Spleen (tissue), 11 donors: Measurements from ENCODE around the gene GMEB2. TPM values are rescaled to one million over a fixed set of nuclear protein-coding genes. Genes with fewer than 3 reads are reported as not detected.
"Not testable (repeated sequence)": the region's sequence is repeated elsewhere in the genome, so short reads cannot be mapped to it uniquely, and the experiment has no call there.

ENCODE experiments used
- DNase-seq: peaks from one replicate; pipeline ENCODE4 v3.0.0-alpha.2; 2020
- H3K27ac ChIP-seq, 8 donors: fragments of 200-600 bp; sonication (generic) in 7 of 8; 1 replicate in 4 of 8; 2 replicates in 4 of 8; pipeline versions ENCODE4 v1.5.0 to v1.8.0; 2016 to 2021; ENCODE audit warnings: inconsistent platforms in 4 of 8, mild to moderate bottlenecking in 4 of 8, moderate library complexity in 1 of 8
- H3K27me3 ChIP-seq, 7 donors: fragments of 200-600 bp; sonication (generic) in 6 of 7; replicated peaks in 1 of 7; 1 replicate in 4 of 7; 2 replicates in 3 of 7; pipeline versions ENCODE4 v1.5.0 to v1.8.0; 2016 to 2021; ENCODE audit warnings: inconsistent platforms in 3 of 7, mild to moderate bottlenecking in 1 of 7
- H3K36me3 ChIP-seq, 6 donors: fragments of 200-600 bp; sonication (generic) in 5 of 6; 1 replicate in 4 of 6; 2 replicates in 2 of 6; pipeline versions ENCODE4 v1.5.0 to v1.8.0; 2016 to 2021; ENCODE audit warnings: inconsistent platforms in 2 of 6
- H3K4me1 ChIP-seq, 6 donors: fragments of 200-600 bp; sonication (generic) in 5 of 6; 1 replicate in 3 of 6; 2 replicates in 3 of 6; pipeline versions ENCODE4 v1.5.0 to v1.8.0; 2016 to 2021; ENCODE audit warnings: inconsistent platforms in 3 of 6
- H3K4me3 ChIP-seq, 8 donors: fragments of 200-600 bp; sonication (generic) in 7 of 8; 1 replicate in 4 of 8; 2 replicates in 4 of 8; pipeline versions ENCODE4 v1.5.0 to v1.8.0; 2016 to 2021; ENCODE audit warnings: inconsistent platforms in 4 of 8, mild to moderate bottlenecking in 4 of 8, moderate library complexity in 2 of 8
- H3K9me3 ChIP-seq, 8 donors: fragments of 200-600 bp; sonication (generic) in 7 of 8; 1 replicate in 4 of 8; 2 replicates in 4 of 8; pipeline versions ENCODE4 v1.5.0 to v1.8.0; 2016 to 2021; ENCODE audit warnings: inconsistent platforms in 4 of 8
- POLR2A ChIP-seq, 3 donors: fragments of 450-650 bp; IDR thresholded peaks; one replicate each; pipeline ENCODE4 v1.5.1; 2017; ENCODE audit warnings: antibody characterized with exemption in 3 of 3, mild to moderate bottlenecking in 1 of 3
- POLR2AphosphoS5 ChIP-seq, 3 donors: sonication (generic); formaldehyde crosslinking; IDR thresholded peaks; one replicate each; pipeline ENCODE4 v1.5.1; 2017; ENCODE audit warnings: antibody characterized with exemption in 3 of 3
- WGBS, 5 donors: extraction: QIAGEN DNeasy Blood & Tissue Kit in 3 of 5; methylation state at CpG; one replicate each; pipeline versions ENCODE4 v1.1.5 to v1.1.7; 2013 to 2018; 5-methylcytosine and 5-hydroxymethylcytosine counted together
- intact Hi-C: fragments of 100-400 bp; cut with DNase I; formaldehyde crosslinking; loops from one replicate; pipeline ENCODE4 v1.15.0; 2023; ENCODE audit warnings: low total_unique reads
- polyA plus RNA-seq, 3 donors: library from polyadenylated mRNA; stranded (reverse); fragments of 200-250 nt; gene quantifications; one replicate each; pipeline ENCODE4 v1.2.1, GENCODE V29; 2013
- total RNA-seq, 7 donors: library from RNA; depleted of rRNA in 3 of 7; stranded (reverse); fragments of >200 nt in 3 of 7; fragmentation: NEBNext Ultra II Directional in 4 of 7; extraction: Animal tissue kit (Norgen Biotek cat#: 25700) in 4 of 7; gene quantifications; one replicate each; pipeline versions ENCODE4 v1.1.0 to v1.2.1, GENCODE V29; 2016 to 2021
- TF ChIP-seq, protein P1 (sequence below), 11 experiments: fragments of 200-600 bp in 7 of 11; fragments of 450-650 bp in 4 of 11; sonication (generic) in 4 of 11; IDR thresholded peaks in 8 of 11; conservative IDR thresholded peaks in 3 of 11; 1 replicate in 7 of 11; 2 replicates in 4 of 11; pipeline versions ENCODE4 v1.4.0 to v1.8.0; 2016 to 2021; ENCODE audit warnings: antibody characterized with exemption in 11 of 11, inconsistent platforms in 4 of 11, mild to moderate bottlenecking in 1 of 11
- donor health status: healthy with polysubstance abuse.
- donor health status: DM: no; HTN: no; CAD: no; lungs with moderate emphysema.
- donor health status: DM: no; HTN: no; CAD: no.
- donor health status: Bipolar disorder and iron deficiency.
- donor health status: healthy.
- donor health status: DM: no; HTN: no; CAD: no.
- donor health status: DM: yes; HTN: yes; CAD: no.

Gene GMEB2
- total and polyA plus RNA-seq, 10 donors: 8.6 to 15.0 (median 12.5) TPM

DNA sequence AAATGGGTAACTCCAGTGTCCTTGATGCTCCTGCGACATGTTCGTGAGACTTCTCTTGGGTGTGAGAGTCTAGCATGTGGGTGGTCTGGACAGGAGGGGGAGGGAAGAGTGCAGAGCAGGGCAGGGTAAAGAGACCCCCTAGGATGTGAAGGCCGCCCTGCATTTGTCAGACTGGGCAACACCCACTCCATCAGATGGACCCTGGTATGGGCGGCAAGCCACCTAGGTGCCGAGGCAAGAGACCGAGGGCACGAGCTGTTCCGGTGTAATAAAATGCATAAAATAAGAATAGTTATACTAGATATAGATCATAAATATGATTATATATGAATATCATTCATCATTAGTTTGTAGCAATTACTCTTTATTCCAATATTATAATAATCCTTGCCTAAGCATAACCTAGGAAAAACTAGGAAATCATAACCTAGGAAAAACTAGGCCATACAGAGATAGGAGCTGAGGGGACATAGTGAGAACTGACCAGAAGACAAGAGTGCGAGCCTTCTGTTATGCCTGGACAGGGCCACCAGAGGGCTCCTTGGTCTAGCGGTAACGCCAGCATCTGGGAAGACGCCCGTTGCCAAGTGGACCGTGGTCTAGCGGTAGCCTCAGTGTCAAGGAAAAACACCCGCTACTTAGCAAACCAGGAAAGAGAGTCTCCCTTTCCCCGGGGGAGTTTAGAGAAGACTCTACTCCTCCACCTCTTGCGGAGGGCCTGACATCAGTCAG, 12.9 kb downstream of the GMEB2 start:
- peak overlapping the region in 1 of 8 donors; percentile 5 for H3K27ac ChIP-seq
- WGBS, 5 donors: 75 to 89% (median 84%) methylated on average over 17 to 18 of the region's 18 CpGs
- H3K9me3 ChIP-seq, H3K27me3 ChIP-seq, DNase-seq, H3K4me3 ChIP-seq, intact Hi-C loops: not testable (repeated sequence)
- H3K4me1 ChIP-seq: peaks cover 0 to 54% (median 24%) of the 10 kb centered on the region in 6 donors
- H3K36me3 ChIP-seq: peaks cover 0 to 66% (median 35%) of the 10 kb centered on the region in 6 donors
- TF ChIP-seq, protein P1, sequence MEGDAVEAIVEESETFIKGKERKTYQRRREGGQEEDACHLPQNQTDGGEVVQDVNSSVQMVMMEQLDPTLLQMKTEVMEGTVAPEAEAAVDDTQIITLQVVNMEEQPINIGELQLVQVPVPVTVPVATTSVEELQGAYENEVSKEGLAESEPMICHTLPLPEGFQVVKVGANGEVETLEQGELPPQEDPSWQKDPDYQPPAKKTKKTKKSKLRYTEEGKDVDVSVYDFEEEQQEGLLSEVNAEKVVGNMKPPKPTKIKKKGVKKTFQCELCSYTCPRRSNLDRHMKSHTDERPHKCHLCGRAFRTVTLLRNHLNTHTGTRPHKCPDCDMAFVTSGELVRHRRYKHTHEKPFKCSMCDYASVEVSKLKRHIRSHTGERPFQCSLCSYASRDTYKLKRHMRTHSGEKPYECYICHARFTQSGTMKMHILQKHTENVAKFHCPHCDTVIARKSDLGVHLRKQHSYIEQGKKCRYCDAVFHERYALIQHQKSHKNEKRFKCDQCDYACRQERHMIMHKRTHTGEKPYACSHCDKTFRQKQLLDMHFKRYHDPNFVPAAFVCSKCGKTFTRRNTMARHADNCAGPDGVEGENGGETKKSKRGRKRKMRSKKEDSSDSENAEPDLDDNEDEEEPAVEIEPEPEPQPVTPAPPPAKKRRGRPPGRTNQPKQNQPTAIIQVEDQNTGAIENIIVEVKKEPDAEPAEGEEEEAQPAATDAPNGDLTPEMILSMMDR (IDR thresholded peaks at IDR 0.05 in 8 of 11, conservative IDR thresholded peaks at IDR 0.05 in 3 of 11): peak in 10 of 11 experiments; percentile 15 to 61 (median 39)

DNA sequence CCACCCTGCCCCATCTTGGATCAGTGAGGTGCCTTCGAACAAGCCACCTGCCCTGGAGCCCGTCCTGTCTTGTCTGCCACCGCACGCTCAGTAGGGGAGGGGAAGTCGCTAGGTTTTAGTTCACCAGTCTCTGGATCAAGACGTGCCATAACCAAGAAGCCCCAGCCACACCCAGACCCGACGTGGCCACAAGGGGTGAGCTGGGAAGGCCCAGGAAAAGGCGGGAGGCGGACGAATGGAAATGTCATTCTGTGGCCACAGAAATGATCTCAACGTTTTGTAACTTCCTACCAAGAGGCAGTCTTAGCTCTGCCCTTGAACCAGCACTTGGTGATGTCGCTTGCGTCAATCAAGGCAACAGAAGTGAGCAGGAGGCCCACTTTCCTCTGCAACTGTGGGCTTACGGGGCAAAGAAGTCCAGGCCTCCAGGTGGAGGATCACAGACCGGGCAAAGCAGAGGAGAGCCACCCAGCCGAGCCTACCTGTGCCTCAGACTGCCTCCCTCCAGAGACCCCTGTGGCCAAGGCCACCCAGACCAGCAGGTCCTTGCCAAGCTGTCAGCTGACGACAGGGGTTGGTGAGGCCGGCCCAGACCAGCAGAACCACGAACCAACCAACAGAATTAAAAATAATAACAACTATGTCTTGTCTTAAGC, 14.5 kb downstream of the GMEB2 start:
- Histone ChIP-seq H3K27me3 (no peaks in the 10 kb centered on the region), H3K36me3 (peaks cover 0 to 50% (median 19%) of the 10 kb centered on the region in 6 donors), H3K27ac (peak overlapping the region in 7 of 8 donors; percentile 62 to 83 (median 75)), H3K4me3 (no peak overlapping the region), H3K4me1 (peaks cover 0 to 45% (median 24%) of the 10 kb centered on the region in 6 donors), H3K9me3 (no peaks in the 10 kb centered on the region)
- WGBS, 5 donors: 49 to 66% (median 56%) methylated on average over 19 to 20 of the region's 20 CpGs
- DNase-seq: peak; percentile 81
- TF ChIP-seq, protein P1 (IDR thresholded peaks at IDR 0.05 in 8 of 11, conservative IDR thresholded peaks at IDR 0.05 in 3 of 11): peak in 2 of 11 experiments; percentile 20 to 24
- TF ChIP-seq POLR2AphosphoS5 (IDR thresholded peaks at IDR 0.05): peak in 1 of 3 donors; percentile 49
- no peak for TF ChIP-seq POLR2A (IDR thresholded peaks at IDR 0.05)
- intact Hi-C loops: no loop called here

GRCh38 chr20:63611646-63612045, 15.3 kb downstream of the GMEB2 start:
- TF ChIP-seq POLR2A (IDR thresholded peaks at IDR 0.05): no peak
- TF ChIP-seq POLR2AphosphoS5 (IDR thresholded peaks at IDR 0.05): no peak
- TF ChIP-seq, protein P1 (IDR thresholded peaks at IDR 0.05 in 8 of 11, conservative IDR thresholded peaks at IDR 0.05 in 3 of 11): no peak
- WGBS, 5 donors: 88 to 94% (median 90%) methylated on average over 10 of the region's 10 CpGs
- Histone ChIP-seq H3K9me3 (no peaks in the 10 kb centered on the region), H3K27ac (peak overlapping the region in 7 of 8 donors; percentile 62 to 83 (median 75)), H3K36me3 (peaks cover 0 to 42% (median 11%) of the 10 kb centered on the region in 6 donors), H3K27me3 (no peaks in the 10 kb centered on the region), H3K4me1 (peaks cover 0 to 43% (median 25%) of the 10 kb centered on the region in 6 donors), H3K4me3 (no peak overlapping the region)
- DNase-seq: peak; percentile 55
- intact Hi-C loops: no loop called here
